Measurements from ENCODE around the gene OR6K6. TPM values are rescaled to one million over a fixed set of nuclear protein-coding genes. Genes with fewer than 3 reads are reported as not detected.

The OR6K6 gene
- total RNA-seq, 1 donor from 2014 or later: not detected

DNA sequence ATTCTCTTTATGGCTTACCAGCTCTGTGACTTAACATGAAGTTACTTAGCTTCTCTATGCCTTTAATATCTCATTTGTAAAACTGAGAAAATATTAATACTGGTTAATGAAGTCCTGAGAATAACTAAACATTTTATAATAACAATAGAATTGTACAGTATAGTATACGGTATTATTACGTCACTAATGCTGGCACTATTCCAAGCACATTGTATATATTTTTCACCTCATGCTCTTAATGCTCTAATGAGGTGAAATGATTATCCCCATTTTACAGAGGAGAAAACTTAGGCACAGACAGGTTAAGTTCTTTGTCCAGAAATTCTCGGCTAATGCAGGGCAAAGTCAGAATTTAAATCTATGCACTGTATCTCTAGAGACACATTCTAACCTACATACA, 34.9 kb upstream of the OR6K6 start:
- H3K4me1 ChIP-seq (ENCODE audit: insufficient read depth, low read length): no peaks in the 10 kb centered on the region
- H3K27me3 ChIP-seq (ENCODE audit: insufficient read depth, low read length): no peaks in the 10 kb centered on the region
- no peak overlapping the region for H2AFZ ChIP-seq (ENCODE audit: low read depth, low read length)
- DNase-seq (ENCODE audit: low read depth): no peak
- Mint-ChIP-seq H3K27ac (ENCODE audit: unreplicated experiment) (no peak overlapping the region), H3K36me3 (ENCODE audit: low read depth, unreplicated experiment) (no peaks in the 10 kb centered on the region), H3K27me3 (ENCODE audit: low read depth, unreplicated experiment) (no peaks in the 10 kb centered on the region), H3K4me3 (ENCODE audit: unreplicated experiment) (no peak overlapping the region), H3K4me1 (ENCODE audit: low read depth, unreplicated experiment) (no peaks in the 10 kb centered on the region), H3K9me3 (ENCODE audit: unreplicated experiment) (no peaks in the 10 kb centered on the region)
- H3K4me2 ChIP-seq (ENCODE audit: low read length): no peak overlapping the region
- no peak overlapping the region for H3K9ac ChIP-seq (ENCODE audit: low read length)
- no peak for FAIRE-seq
- no peaks in the 10 kb centered on the region for H3K9me3 ChIP-seq (ENCODE audit: insufficient read depth, low read depth, low read length)
- TF ChIP-seq, protein P1, sequence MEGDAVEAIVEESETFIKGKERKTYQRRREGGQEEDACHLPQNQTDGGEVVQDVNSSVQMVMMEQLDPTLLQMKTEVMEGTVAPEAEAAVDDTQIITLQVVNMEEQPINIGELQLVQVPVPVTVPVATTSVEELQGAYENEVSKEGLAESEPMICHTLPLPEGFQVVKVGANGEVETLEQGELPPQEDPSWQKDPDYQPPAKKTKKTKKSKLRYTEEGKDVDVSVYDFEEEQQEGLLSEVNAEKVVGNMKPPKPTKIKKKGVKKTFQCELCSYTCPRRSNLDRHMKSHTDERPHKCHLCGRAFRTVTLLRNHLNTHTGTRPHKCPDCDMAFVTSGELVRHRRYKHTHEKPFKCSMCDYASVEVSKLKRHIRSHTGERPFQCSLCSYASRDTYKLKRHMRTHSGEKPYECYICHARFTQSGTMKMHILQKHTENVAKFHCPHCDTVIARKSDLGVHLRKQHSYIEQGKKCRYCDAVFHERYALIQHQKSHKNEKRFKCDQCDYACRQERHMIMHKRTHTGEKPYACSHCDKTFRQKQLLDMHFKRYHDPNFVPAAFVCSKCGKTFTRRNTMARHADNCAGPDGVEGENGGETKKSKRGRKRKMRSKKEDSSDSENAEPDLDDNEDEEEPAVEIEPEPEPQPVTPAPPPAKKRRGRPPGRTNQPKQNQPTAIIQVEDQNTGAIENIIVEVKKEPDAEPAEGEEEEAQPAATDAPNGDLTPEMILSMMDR (IDR thresholded peaks at IDR 0.05; ENCODE audit: insufficient read depth, low read depth, low read length): no peak
- no peak for TF ChIP-seq EZH2 (IDR thresholded peaks at IDR 0.05; ENCODE audit: insufficient read depth, low read length)
- H3K4me3 ChIP-seq (ENCODE audit: insufficient read depth, low read depth, low read length): no peak overlapping the region
- H3K36me3 ChIP-seq (ENCODE audit: insufficient read depth, low read length): no peaks in the 10 kb centered on the region
- no peaks in the 10 kb centered on the region for H3K79me2 ChIP-seq (ENCODE audit: insufficient read depth, low read length)
- H3K27ac ChIP-seq (ENCODE audit: low read depth, low read length): no peak overlapping the region
- no peaks in the 10 kb centered on the region for H4K20me1 ChIP-seq (ENCODE audit: insufficient read depth, low read length)

DNA sequence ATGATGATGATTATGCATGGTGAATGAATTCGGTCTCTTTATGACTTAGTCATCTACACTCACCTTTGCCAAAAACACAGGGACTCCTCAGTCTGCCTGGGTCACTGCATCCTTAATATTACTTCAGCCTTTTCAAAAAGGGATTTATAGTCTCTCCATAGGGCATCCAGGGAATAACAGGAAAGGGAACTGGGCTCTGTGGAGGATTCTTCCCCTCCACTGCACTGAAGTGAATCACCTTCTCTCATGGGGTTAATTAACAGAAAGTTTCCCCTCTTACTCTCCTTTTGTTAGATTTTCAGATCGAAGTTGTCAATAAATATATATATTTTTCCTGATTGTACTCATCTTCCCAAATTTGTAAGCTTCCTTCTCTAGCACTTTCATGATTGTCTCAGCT, 33.9 kb upstream of the OR6K6 start, which contains the start of gene OR6K3:
Gene OR6K3, minus strand, starts transcription at position 101 of the 400 bp plus-strand sequence. CDS start 2,605 bp downstream, outside the sequence.
- no peak within 1 kb of the TSS for H3K27ac Mint-ChIP-seq (ENCODE audit: unreplicated experiment)
- no peak within 1 kb of the TSS for H2AFZ ChIP-seq (ENCODE audit: low read depth, low read length)
- no peak within 1 kb of the TSS for H3K27ac ChIP-seq (ENCODE audit: low read depth, low read length)
- no peaks in the 10 kb centered on the region for H3K79me2 ChIP-seq (ENCODE audit: insufficient read depth, low read length)
- no peaks in the 10 kb centered on the region for H3K36me3 Mint-ChIP-seq (ENCODE audit: low read depth, unreplicated experiment)
- H3K9ac ChIP-seq (ENCODE audit: low read length): no peak within 1 kb of the TSS
- H3K36me3 ChIP-seq (ENCODE audit: insufficient read depth, low read length): no peaks in the 10 kb centered on the region
- H3K4me1 ChIP-seq (ENCODE audit: insufficient read depth, low read length): no peaks in the 10 kb centered on the region
- no peak within 1 kb of the TSS for H3K4me3 ChIP-seq (ENCODE audit: insufficient read depth, low read depth, low read length)
- H3K27me3 ChIP-seq (ENCODE audit: insufficient read depth, low read length): no peaks in the 10 kb centered on the region
- H3K9me3 ChIP-seq (ENCODE audit: insufficient read depth, low read depth, low read length): no peaks in the 10 kb centered on the region
- no peaks in the 10 kb centered on the region for H3K9me3 Mint-ChIP-seq (ENCODE audit: unreplicated experiment)
- TF ChIP-seq EZH2 (IDR thresholded peaks at IDR 0.05; ENCODE audit: insufficient read depth, low read length): no peak
- TF ChIP-seq, protein P1 (IDR thresholded peaks at IDR 0.05; ENCODE audit: insufficient read depth, low read depth, low read length): no peak
- H3K4me2 ChIP-seq (ENCODE audit: low read length): no peak within 1 kb of the TSS
- no peaks in the 10 kb centered on the region for H4K20me1 ChIP-seq (ENCODE audit: insufficient read depth, low read length)
- H3K4me1 Mint-ChIP-seq (ENCODE audit: low read depth, unreplicated experiment): no peaks in the 10 kb centered on the region
- DNase-seq (ENCODE audit: low read depth) (no peak), FAIRE-seq (no peak)
- no peaks in the 10 kb centered on the region for H3K27me3 Mint-ChIP-seq (ENCODE audit: low read depth, unreplicated experiment)
- no peak within 1 kb of the TSS for H3K4me3 Mint-ChIP-seq (ENCODE audit: unreplicated experiment)

DNA sequence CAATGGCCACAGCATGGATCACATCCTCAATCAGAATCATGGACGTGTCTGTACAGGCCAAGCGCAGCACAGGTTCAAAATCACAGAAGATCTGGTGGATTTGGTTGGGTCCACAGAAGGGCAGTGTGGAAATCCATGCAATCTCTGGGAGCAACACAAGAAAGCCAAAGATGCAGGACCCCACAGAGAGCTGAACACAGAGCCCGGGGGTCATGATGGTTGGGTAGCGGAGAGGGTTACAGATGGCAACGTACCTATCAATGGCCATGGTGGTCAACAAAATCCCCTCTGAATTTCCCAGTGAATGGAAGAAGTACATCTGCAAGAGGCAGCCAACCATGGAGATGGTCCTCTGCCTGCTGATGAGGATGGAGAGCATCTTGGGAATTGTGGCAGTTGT, 30.1 kb upstream of the OR6K6 start:
- H4K20me1 ChIP-seq (ENCODE audit: insufficient read depth, low read length): no peaks in the 10 kb centered on the region
- H3K4me3 ChIP-seq (ENCODE audit: insufficient read depth, low read depth, low read length): no peak overlapping the region
- H3K9ac ChIP-seq (ENCODE audit: low read length): no peak overlapping the region
- no peaks in the 10 kb centered on the region for H3K36me3 ChIP-seq (ENCODE audit: insufficient read depth, low read length)
- H3K4me1 Mint-ChIP-seq (ENCODE audit: low read depth, unreplicated experiment): no peaks in the 10 kb centered on the region
- no peaks in the 10 kb centered on the region for H3K9me3 ChIP-seq (ENCODE audit: insufficient read depth, low read depth, low read length)
- H3K27ac ChIP-seq (ENCODE audit: low read depth, low read length): no peak overlapping the region
- H3K27me3 Mint-ChIP-seq (ENCODE audit: low read depth, unreplicated experiment): no peaks in the 10 kb centered on the region
- no peak overlapping the region for H3K4me2 ChIP-seq (ENCODE audit: low read length)
- DNase-seq (ENCODE audit: low read depth) (no peak), FAIRE-seq (no peak)
- H3K27ac Mint-ChIP-seq (ENCODE audit: unreplicated experiment): no peak overlapping the region
- H3K36me3 Mint-ChIP-seq (ENCODE audit: low read depth, unreplicated experiment): no peaks in the 10 kb centered on the region
- H3K27me3 ChIP-seq (ENCODE audit: insufficient read depth, low read length): no peaks in the 10 kb centered on the region
- no peaks in the 10 kb centered on the region for H3K9me3 Mint-ChIP-seq (ENCODE audit: unreplicated experiment)
- no peak overlapping the region for H3K4me3 Mint-ChIP-seq (ENCODE audit: unreplicated experiment)
- TF ChIP-seq EZH2 (IDR thresholded peaks at IDR 0.05; ENCODE audit: insufficient read depth, low read length): no peak
- TF ChIP-seq, protein P1 (IDR thresholded peaks at IDR 0.05; ENCODE audit: insufficient read depth, low read depth, low read length): no peak
- H3K4me1 ChIP-seq (ENCODE audit: insufficient read depth, low read length): no peaks in the 10 kb centered on the region
- no peaks in the 10 kb centered on the region for H3K79me2 ChIP-seq (ENCODE audit: insufficient read depth, low read length)
- no peak overlapping the region for H2AFZ ChIP-seq (ENCODE audit: low read depth, low read length)
